DND-41 (cell line): ENCODE measurements around the gene EHD1.

Experiments
- ATAC-seq: fragments of 200-7000 bp; cut with Tn5 transposase; 3 replicates; pipeline ENCODE4 v1.9.1; 2021; ENCODE audit warnings: low read depth; ENCODE audit not compliant: insufficient read depth
- DNase-seq: peaks from one replicate; pipeline ENCODE4 v3.0.0-alpha.2; 2020
- H2AFZ ChIP-seq: 2 replicates; pipeline ENCODE4 v1.6.0; 2012; ENCODE audit warnings: low read depth, low read length
- H3K27ac ChIP-seq: 2 replicates; pipeline ENCODE4 v1.5.1; 2012; ENCODE audit warnings: low read length, inconsistent platforms
- H3K27me3 ChIP-seq: fragments of 200-600 bp; sonication (generic); 2 replicates; pipeline ENCODE4 v1.6.0; 2012; ENCODE audit warnings: low read length, mild to moderate bottlenecking, inconsistent platforms; ENCODE audit not compliant: insufficient read depth, poor library complexity
- H3K36me3 ChIP-seq: 2 replicates; pipeline ENCODE4 v1.5.1; 2012; ENCODE audit warnings: low read length, inconsistent platforms; ENCODE audit not compliant: insufficient read depth
- H3K4me1 ChIP-seq: 2 replicates; pipeline ENCODE4 v1.5.1; 2012; ENCODE audit warnings: mild to moderate bottlenecking, low read length; ENCODE audit not compliant: insufficient read depth
- H3K4me2 ChIP-seq: 2 replicates; pipeline ENCODE4 v1.6.0; 2012; ENCODE audit warnings: mild to moderate bottlenecking, moderate library complexity, low read length, inconsistent platforms; ENCODE audit not compliant: insufficient read depth
- H3K4me3 ChIP-seq, 2 experiments: fragments of 200-600 bp in 1 of 2; shearing (Covaris generic) in 1 of 2; 2 replicates each; pipeline ENCODE4 v1.5.1; 2012 to 2016; ENCODE audit warnings: inconsistent platforms in 2 of 2, low read length in 2 of 2, mild to moderate bottlenecking in 2 of 2, low read depth in 1 of 2, moderate library complexity in 1 of 2
- H3K79me2 ChIP-seq: 2 replicates; pipeline ENCODE4 v1.6.0; 2012; ENCODE audit warnings: low read length, inconsistent platforms; ENCODE audit not compliant: insufficient read depth
- H3K9ac ChIP-seq: 2 replicates; pipeline ENCODE4 v1.6.0; 2012; ENCODE audit warnings: low read depth, mild to moderate bottlenecking, inconsistent platforms, low read length, moderate library complexity
- H3K9me3 ChIP-seq: 2 replicates; pipeline ENCODE4 v1.5.1; 2012; ENCODE audit warnings: low read length, moderate library complexity, mild to moderate bottlenecking, inconsistent platforms; ENCODE audit not compliant: insufficient read depth, severe bottlenecking
- H4K20me1 ChIP-seq: 2 replicates; pipeline ENCODE4 v1.6.0; 2012; ENCODE audit warnings: low read length; ENCODE audit not compliant: insufficient read depth
- CTCF ChIP-seq: IDR thresholded peaks from 2 replicates; pipeline ENCODE4 v1.5.1; 2012; ENCODE audit warnings: borderline replicate concordance, low read length, moderate library complexity, mild to moderate bottlenecking; ENCODE audit not compliant: poor library complexity, severe bottlenecking; ENCODE audit errors: extremely low read depth
- EZH2 ChIP-seq: IDR thresholded peaks from 3 replicates; pipeline ENCODE4 v1.6.1; 2012; ENCODE audit warnings: borderline replicate concordance, low read depth, mild to moderate bottlenecking, moderate library complexity, low read length, inconsistent platforms; ENCODE audit not compliant: severe bottlenecking

The EHD1 gene

GRCh38 chr11:64864135-64864472, 14.3 kb downstream of the EHD1 start:
- DNase-seq: no peak

GRCh38 chr11:64863391-64864060, 14.9 kb downstream of the EHD1 start:
- Histone ChIP-seq H3K36me3 (peaks cover 7% of the 10 kb centered on the region), H3K4me1 (peaks cover 45% of the 10 kb centered on the region), H3K4me3 (no peak overlapping the region), H3K27me3 (no peaks in the 10 kb centered on the region), H3K9me3 (no peaks in the 10 kb centered on the region), H3K27ac (peak overlapping the region; percentile 49; the same call in 1 of the 2 replicates), H4K20me1 (peaks cover 2% of the 10 kb centered on the region; the same call in 1 of the 2 replicates), H3K4me2 (no peak overlapping the region), H3K9ac (no peak overlapping the region), H2AFZ (no peak overlapping the region), H3K79me2 (peaks cover 51% of the 10 kb centered on the region)
- DNase-seq: no peak
- ATAC-seq: no peak
- no peak for TF ChIP-seq EZH2
- TF ChIP-seq CTCF: no peak

More at GRCh38 chr11:64864135-64864472, 14.3 kb downstream of the EHD1 start:
- Histone ChIP-seq H3K36me3 (peaks cover 6% of the 10 kb centered on the region; the same call in 1 of the 2 replicates), H3K79me2 (peaks cover 51% of the 10 kb centered on the region), H3K4me2 (no peak overlapping the region), H3K9me3 (no peaks in the 10 kb centered on the region), H2AFZ (no peak overlapping the region), H3K27ac (no peak overlapping the region), H4K20me1 (peaks cover 2% of the 10 kb centered on the region), H3K4me1 (peaks cover 39% of the 10 kb centered on the region), H3K27me3 (no peaks in the 10 kb centered on the region), H3K9ac (no peak overlapping the region), H3K4me3 (no peak overlapping the region)
- TF ChIP-seq EZH2 (no peak), CTCF (no peak)
- no peak for ATAC-seq

- H3K9ac ChIP-seq: no peak overlapping the region
- no peaks in the 10 kb centered on the region for H3K27me3 ChIP-seq
- peak overlapping the region; percentile 49 for H3K27ac ChIP-seq
- H2AFZ ChIP-seq: no peak overlapping the region
- peaks cover 51% of the 10 kb centered on the region for H3K79me2 ChIP-seq
- ATAC-seq (no peak), DNase-seq (no peak)
- H3K36me3 ChIP-seq: peaks cover 4% of the 10 kb centered on the region
- no peaks in the 10 kb centered on the region for H3K9me3 ChIP-seq
- no peak overlapping the region for H3K4me3 ChIP-seq
- H3K4me1 ChIP-seq: peaks cover 49% of the 10 kb centered on the region
- H4K20me1 ChIP-seq: peaks cover 2% of the 10 kb centered on the region; the same call in 1 of the 2 replicates
- TF ChIP-seq EZH2: no peak
- TF ChIP-seq CTCF: no peak
- no peak overlapping the region for H3K4me2 ChIP-seq
Observed at GRCh38 chr11:64862987-64863390, 15.4 kb downstream of the EHD1 start.
